WI38 (cell line): Measurements from ENCODE around the gene EMC8.
"Not testable (repeated sequence)": the region's sequence is repeated elsewhere in the genome, so short reads cannot be mapped to it uniquely, and the experiment has no call there.

Source experiments
- H3K4me3 ChIP-seq: 2 replicates; pipeline ENCODE4 v1.5.1; 2011; ENCODE audit warnings: low read depth, mild to moderate bottlenecking, control low read depth, low read length
- TF ChIP-seq, protein P1 (sequence below): IDR thresholded peaks from 2 replicates; pipeline ENCODE4 v1.5.1; 2012; ENCODE audit warnings: low read depth, mild to moderate bottlenecking, control low read depth, low read length

EMC8 gene

DNA sequence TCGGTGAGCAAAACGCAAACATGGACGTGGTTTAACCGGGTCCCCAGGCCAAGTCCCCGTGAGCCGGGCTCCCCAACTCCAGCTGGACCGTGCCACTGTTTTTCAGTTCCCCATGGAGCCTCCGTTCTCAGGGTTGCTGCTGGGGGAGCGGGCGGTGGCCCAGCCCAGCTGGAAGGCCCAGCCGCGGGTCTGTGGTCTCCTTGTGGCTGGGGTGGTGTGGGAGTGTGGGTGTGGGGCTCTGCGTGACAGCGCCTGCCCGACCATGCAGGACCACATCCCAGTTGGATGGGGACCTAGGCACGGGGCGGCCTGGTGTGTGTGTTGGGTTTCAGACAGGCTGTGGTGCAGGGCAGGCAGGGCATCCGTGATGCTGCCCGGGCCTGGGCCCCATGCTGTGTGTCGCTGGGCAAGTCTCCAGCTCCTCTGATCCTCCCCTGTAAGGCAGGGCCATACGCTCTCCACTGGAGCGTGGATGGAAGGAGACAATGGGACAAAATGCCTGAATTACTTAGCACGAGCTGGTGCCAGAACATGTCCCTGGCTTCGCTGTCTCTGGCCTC, 40.4 kb upstream of the EMC8 start:
- H3K4me3 ChIP-seq, result no peak overlapping the region
- TF ChIP-seq, protein P1, sequence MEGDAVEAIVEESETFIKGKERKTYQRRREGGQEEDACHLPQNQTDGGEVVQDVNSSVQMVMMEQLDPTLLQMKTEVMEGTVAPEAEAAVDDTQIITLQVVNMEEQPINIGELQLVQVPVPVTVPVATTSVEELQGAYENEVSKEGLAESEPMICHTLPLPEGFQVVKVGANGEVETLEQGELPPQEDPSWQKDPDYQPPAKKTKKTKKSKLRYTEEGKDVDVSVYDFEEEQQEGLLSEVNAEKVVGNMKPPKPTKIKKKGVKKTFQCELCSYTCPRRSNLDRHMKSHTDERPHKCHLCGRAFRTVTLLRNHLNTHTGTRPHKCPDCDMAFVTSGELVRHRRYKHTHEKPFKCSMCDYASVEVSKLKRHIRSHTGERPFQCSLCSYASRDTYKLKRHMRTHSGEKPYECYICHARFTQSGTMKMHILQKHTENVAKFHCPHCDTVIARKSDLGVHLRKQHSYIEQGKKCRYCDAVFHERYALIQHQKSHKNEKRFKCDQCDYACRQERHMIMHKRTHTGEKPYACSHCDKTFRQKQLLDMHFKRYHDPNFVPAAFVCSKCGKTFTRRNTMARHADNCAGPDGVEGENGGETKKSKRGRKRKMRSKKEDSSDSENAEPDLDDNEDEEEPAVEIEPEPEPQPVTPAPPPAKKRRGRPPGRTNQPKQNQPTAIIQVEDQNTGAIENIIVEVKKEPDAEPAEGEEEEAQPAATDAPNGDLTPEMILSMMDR, result no peak

DNA sequence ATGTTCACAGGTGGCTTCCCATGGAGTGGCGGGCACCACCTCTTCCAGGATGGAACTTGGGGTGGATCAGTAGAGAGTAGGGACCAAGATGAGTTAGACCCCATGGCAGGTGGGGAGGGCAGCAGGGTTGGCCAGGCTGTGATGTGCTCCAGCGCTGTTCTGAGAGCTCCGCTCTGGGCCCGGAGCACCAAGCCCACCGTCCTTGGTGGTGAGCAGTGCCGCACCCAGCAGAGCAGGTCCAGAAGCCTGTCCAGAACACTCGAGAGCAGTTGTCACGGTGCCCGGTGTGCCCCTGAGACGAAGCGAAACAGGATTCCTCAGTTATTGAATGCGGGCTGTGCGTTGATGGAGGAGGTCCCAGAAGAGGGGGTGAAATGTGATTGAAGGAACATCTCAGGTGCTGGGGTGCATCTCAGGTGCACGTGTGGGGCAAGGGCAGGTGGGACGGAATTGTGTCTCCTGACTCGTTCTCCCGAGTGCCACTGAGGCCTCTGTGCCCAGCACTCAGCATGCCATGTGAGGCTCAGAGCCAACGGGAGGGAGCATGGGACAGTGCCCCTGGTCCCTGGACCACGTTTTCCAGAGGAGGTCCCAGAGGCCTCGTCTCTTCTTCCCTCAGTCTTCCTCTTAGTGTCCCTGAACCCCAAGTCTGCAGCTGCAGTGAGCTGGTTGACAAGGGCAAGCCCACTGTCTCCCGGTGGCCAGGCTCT, 39.7 kb upstream of the EMC8 start:
- H3K4me3 ChIP-seq, result no peak overlapping the region
- TF ChIP-seq, protein P1, result no peak

DNA sequence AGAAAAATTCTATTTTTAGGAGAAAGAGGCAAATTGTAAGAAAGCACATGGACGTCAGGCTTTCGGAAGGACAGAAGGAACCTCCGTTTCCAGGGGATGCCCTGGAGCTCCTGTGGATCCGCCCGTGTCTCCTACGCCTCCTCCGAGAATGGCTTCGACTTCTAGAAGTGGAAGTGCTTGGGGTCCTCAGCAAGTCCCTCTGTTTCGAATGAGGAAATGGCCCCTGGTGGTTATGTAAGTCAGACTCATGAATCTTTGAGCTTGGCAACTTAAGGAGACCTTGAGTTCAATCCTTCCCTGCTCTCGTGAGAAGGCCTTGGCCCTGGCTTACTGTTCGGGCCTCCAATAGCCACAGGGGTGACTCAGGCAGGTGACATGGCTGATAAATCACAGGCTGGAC, 39.0 kb upstream of the EMC8 start:
- H3K4me3 ChIP-seq, result no peak overlapping the region
- TF ChIP-seq, protein P1, result no peak

DNA sequence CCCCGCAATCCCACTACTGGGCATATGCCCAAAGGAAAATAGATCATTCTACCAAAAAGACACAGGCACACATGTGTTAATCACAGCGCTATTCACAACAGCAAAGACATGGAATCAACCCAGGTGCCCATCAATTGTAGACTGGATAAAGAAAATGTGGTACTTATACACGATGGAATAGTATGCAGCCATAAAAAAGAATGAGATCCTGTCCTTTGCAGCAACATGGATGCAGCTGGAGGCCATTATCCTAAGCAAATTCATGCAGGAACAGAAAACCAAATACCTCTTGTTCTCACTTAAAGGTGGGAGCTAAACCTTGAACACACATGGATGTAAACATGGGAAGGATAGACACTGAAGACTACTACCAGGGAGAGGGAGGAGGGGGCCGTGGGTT, 38.3 kb upstream of the EMC8 start:
- not testable (repeated sequence) for H3K4me3 ChIP-seq

DNA sequence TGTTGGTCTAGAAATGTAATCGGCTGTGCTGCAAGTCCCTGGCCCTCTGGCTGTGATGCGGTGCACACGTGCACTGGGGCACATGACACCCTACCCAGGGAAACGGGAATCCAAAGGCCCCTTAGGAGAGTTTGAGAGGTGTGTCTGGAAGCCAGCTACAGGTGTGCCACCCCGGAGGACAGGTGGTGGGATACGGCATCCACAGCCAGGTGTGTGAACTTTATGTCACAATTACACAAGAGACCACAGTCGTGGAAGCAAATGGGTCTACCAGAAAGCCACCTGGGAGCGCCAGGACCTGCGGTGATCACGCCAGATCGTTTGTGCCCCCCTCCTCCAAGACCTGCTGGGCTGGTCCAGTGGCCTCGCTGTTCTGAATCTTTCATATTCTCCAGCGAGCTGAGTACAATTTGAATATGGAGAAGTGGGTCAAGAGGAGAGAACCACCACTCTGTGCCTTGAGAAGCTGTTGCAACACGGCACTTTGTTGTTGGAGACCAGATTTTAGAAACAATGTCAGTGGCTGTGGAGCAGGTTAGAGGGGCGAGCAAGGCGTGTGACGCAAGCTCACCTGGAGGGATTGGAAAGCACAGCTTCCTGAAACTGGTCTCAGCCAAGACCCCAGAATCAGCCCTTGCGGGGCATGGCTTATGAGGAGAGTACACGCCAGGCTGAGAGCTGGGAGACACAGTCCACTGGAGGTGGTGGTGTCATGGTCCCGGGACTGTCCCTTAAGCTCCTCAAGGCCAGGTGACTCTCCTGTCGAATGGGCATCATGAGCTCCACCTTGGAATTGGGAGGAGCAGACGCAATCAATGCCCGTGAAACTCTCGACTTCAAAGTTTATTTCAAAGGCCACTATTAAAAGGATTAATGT, 37.6 kb upstream of the EMC8 start:
- H3K4me3 ChIP-seq, result no peak overlapping the region
- TF ChIP-seq, protein P1, result no peak

DNA sequence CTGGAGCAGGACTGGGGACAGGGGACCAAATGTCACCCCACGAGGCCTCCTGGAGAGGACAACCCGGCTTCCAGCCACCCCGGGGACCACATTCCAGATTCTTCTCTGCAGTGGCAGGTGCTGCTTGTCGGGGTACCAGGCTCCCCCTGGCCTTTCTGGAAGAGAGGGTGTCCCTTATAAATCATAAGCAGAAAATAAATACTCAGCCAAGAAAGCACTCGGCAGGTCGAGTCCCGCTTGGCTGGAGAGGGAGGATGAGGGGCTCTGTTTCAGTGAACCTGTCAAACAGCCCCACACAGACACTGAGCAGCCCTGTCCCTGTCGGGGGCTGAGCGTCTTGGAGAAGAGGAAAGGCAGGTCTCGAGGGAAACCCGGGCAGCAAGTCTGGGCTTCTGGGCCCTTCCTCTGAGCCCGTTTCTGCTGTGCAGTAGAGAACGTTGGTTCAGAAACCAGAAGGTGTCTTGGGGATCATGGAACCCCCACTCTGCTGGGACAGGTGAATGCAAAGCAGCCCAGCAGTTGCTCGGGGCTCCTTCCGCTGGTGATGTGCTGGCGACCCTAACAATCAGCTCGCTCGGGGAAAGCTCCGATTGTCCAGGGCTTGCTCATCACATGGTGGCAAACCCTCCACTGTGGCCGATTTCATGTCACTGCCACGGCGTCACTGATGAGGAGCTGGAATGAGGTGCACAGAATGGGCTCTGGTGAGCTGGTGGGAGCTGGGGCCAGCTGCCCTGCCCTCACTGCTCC, 36.8 kb upstream of the EMC8 start:
- no peak overlapping the region for H3K4me3 ChIP-seq
- TF ChIP-seq, protein P1, result no peak

DNA sequence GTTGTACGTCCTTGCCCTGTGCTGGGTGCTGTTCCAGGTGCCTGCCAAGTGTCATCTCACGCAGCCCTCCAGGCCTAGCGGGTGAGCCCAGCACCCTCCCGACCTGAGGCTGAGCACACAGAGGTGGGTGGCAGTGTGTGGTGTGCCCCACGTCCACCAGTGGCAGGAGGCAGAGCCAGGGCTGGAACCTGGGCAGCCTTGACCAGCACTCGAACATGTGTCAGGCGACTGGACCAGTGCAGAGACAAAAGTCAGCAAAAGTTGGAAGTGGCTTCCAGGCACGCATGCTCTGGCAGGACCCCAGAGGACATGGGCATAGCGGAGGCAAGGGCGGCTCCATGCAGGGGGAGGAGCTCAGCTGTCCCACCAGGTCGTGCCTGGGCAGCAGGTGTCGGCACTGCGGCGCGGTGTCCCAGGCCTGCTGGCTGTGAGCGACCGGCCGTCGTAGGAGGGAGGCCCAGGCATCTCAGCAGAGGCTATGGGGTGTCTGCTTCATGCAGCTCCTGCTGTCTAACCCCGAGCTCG, 35.9 kb upstream of the EMC8 start:
- TF ChIP-seq, protein P1, result no peak

More for the DNA sequence above, 35.9 kb upstream of the EMC8 start:
- H3K4me3 ChIP-seq, result no peak overlapping the region
